Endothelial cell of umbilical vein (primary cell): ENCODE measurements around the gene ACBD6. TPM values are rescaled to one million over a fixed set of nuclear protein-coding genes. Genes with fewer than 3 reads are reported as not detected.

Experiments
- BruUV-seq: library from RNA; stranded (reverse); fragments of 400-500 nt; replicated peaks from 2 replicates; lab custom pipeline; 2021; lab: Mats Ljungman, UMichigan
- CTCF ChIA-PET: fragments of 300-600, 350-600 bp; sonication (Branson Sonifier 250); formaldehyde crosslinking; loops from one replicate; lab custom pipeline; 2021; ENCODE audit warnings: antibody characterized with exemption, inconsistent platforms; lab: Charles Lee
- POLR2A ChIA-PET: fragments of 300-600, 350-600 bp; sonication (Branson Sonifier 250); formaldehyde crosslinking; loops from one replicate; lab custom pipeline; 2021; ENCODE audit warnings: antibody characterized with exemption, inconsistent platforms; lab: Charles Lee
- DNase-seq: peaks from one replicate; pipeline ENCODE4 v3.0.0-alpha.2; 2011; ENCODE audit warnings: low read depth, low spot score
- FAIRE-seq: peaks from 2 replicates; lab custom pipeline; 2011; peaks lifted over from hg19 to GRCh38; lab: Jason Lieb, UNC
- H2AFZ ChIP-seq: 2 replicates; pipeline ENCODE4 v1.6.0; 2012; ENCODE audit warnings: low read depth, low read length, control low read depth, inconsistent platforms
- H3K27ac ChIP-seq: 2 replicates; pipeline ENCODE4 v1.5.1; 2011; ENCODE audit warnings: low read depth, mild to moderate bottlenecking, control low read depth, low read length, moderate library complexity; ENCODE audit not compliant: insufficient read depth
- H3K27me3 ChIP-seq, 2 experiments: 2 replicates each; pipeline versions ENCODE4 v1.6.0 to v1.6.1; 2011; ENCODE audit warnings: low read length in 2 of 2, mixed read lengths in 1 of 2; ENCODE audit not compliant: control insufficient read depth in 2 of 2, insufficient read depth in 2 of 2
- H3K36me3 ChIP-seq, 2 experiments: 2 replicates in 1 of 2; 3 replicates in 1 of 2; pipeline ENCODE4 v1.5.1; 2011; ENCODE audit warnings: low read length in 2 of 2, mild to moderate bottlenecking in 1 of 2, moderate library complexity in 1 of 2; ENCODE audit not compliant: control insufficient read depth in 2 of 2, insufficient read depth in 2 of 2; ENCODE audit errors: extremely low read depth in 1 of 2
- H3K4me1 ChIP-seq: 3 replicates; pipeline ENCODE4 v1.5.1; 2011; ENCODE audit warnings: mild to moderate bottlenecking, low read length; ENCODE audit not compliant: control insufficient read depth, insufficient read depth; ENCODE audit errors: extremely low read depth
- H3K4me2 ChIP-seq: 2 replicates; pipeline ENCODE4 v1.6.1; 2011; ENCODE audit warnings: low read length, control low read depth, mixed read lengths; ENCODE audit not compliant: insufficient read depth
- H3K4me3 ChIP-seq, 3 experiments: fragments of 200-600 bp in 1 of 3; sonication (generic), shearing (Covaris generic) in 1 of 3; replicated peaks in 1 of 3; 2 replicates each; pipeline ENCODE4 v1.5.1; 2011 to 2016; ENCODE audit warnings: control low read depth in 3 of 3, low read length in 3 of 3, mild to moderate bottlenecking in 2 of 3, inconsistent platforms in 1 of 3, low read depth in 1 of 3, moderate library complexity in 1 of 3; ENCODE audit not compliant: insufficient read depth in 1 of 3
- H3K79me2 ChIP-seq: 2 replicates; pipeline ENCODE4 v1.6.0; 2012; ENCODE audit warnings: low read length, inconsistent platforms; ENCODE audit not compliant: control insufficient read depth, insufficient read depth
- H3K9ac ChIP-seq: replicated peaks from 2 replicates; pipeline ENCODE3; 2011; ENCODE audit warnings: low read length, control low read depth; ENCODE audit not compliant: insufficient read depth; ENCODE audit errors: extremely low read depth
- H3K9me1 ChIP-seq: replicated peaks from 3 replicates; pipeline ENCODE4 v1.6.0; 2011; ENCODE audit warnings: mild to moderate bottlenecking, low read length; ENCODE audit not compliant: control insufficient read depth, insufficient read depth; ENCODE audit errors: extremely low read depth
- H3K9me3 ChIP-seq: replicated peaks from 2 replicates; pipeline ENCODE4 v1.5.1; 2012; ENCODE audit warnings: low read length, inconsistent platforms; ENCODE audit not compliant: control insufficient read depth, insufficient read depth
- H4K20me1 ChIP-seq: replicated peaks from 2 replicates; pipeline ENCODE3; 2011; ENCODE audit warnings: mild to moderate bottlenecking, low read length; ENCODE audit not compliant: control insufficient read depth, insufficient read depth; ENCODE audit errors: extremely low read depth
- CTCF ChIP-seq, 2 donors: IDR thresholded peaks; 1 replicate in 1 of 2; 2 replicates in 1 of 2; pipeline ENCODE4 v1.5.1; 2011; ENCODE audit warnings: low read length in 2 of 2, mild to moderate bottlenecking in 2 of 2, moderate library complexity in 2 of 2, control low read depth in 1 of 2, inconsistent platforms in 1 of 2, low read depth in 1 of 2; ENCODE audit not compliant: insufficient read depth in 1 of 2; ENCODE audit errors: extremely low read depth in 1 of 2
- EZH2 ChIP-seq: IDR thresholded peaks from 2 replicates; pipeline ENCODE4 v1.6.1; 2012; ENCODE audit warnings: borderline replicate concordance, low read depth, mild to moderate bottlenecking, moderate library complexity, low read length, inconsistent platforms; ENCODE audit not compliant: severe bottlenecking
- GATA2 ChIP-seq: IDR thresholded peaks from 2 replicates; pipeline ENCODE4 v1.7.0; 2011; ENCODE audit warnings: low read depth, mild to moderate bottlenecking, moderate library complexity, mixed read lengths, low read length; ENCODE audit not compliant: insufficient read length, insufficient read depth
- POLR2AphosphoS5 ChIP-seq: IDR thresholded peaks from 2 replicates; pipeline ENCODE4 v1.6.1; 2012; ENCODE audit warnings: low read depth, mild to moderate bottlenecking, control low read depth, low read length, moderate library complexity; ENCODE audit not compliant: insufficient read depth
- dilution Hi-C: fragments of 300-500 bp; cut with MboI; formaldehyde crosslinking; loops from one replicate; pipeline ENCODE4 v1.15.0; 2019; ENCODE audit warnings: low sequenced_read_pairs; ENCODE audit not compliant: extremely low pct_ligation_motif_present
- intact Hi-C: fragments of 100-400 bp; cut with micrococcal nuclease; formaldehyde crosslinking; loops from one replicate; pipeline ENCODE4 v1.10.0; 2022
- polyA plus RNA-seq, 4 experiments: library from polyadenylated mRNA; depleted of rRNA in 3 of 4; stranded (reverse) in 3 of 4; unstranded in 1 of 4; fragments of >200 nt; gene quantifications; 2 replicates each; pipeline versions ENCODE4 v1.2.1 to v1.2.3, GENCODE V29; 2011 to 2012; ENCODE audit warnings: missing spikeins in 1 of 4
- total RNA-seq: library from RNA; stranded (reverse); gene quantifications from 2 replicates; pipeline ENCODE4 v1.2.3, GENCODE V29; 2021

ACBD6 gene
- total and polyA plus RNA-seq, 2 donors (not counting 3 experiments of a cell fraction or from before 2014, with no cell fraction given) = 55.6 to 56.4 TPM

- TF ChIP-seq POLR2AphosphoS5 = peak; percentile 17
- no peak for TF ChIP-seq EZH2
- peak overlapping the region; percentile 90 for H2AFZ ChIP-seq
- H4K20me1 ChIP-seq = no peaks in the 10 kb centered on the region
- dilution Hi-C loops (loop anchor here (25.0 kb wide), 1 partner anchor 342 kb away; no protein-coding TSS in a partner anchor), intact Hi-C loops (loop anchor here (1.0 to 5.0 kb wide), 3 partner anchors 10 to 362 kb away; no protein-coding TSS in a partner anchor)
- peak; percentile 72 for FAIRE-seq
- ChIA-PET POLR2A (interaction anchor here (0.7 kb wide), 1 partner anchor 109 kb away, joined by 7 read pairs; no protein-coding TSS in a partner anchor), CTCF (interaction anchor here (0.9 to 6.7 kb wide), 4 partner anchors 9 to 362 kb away, joined by 4 to 314 read pairs (median 34); no protein-coding TSS in a partner anchor)
- peak overlapping the region; percentile 67 for H3K4me2 ChIP-seq
- BruUV-seq = no TSS peak
- peak; percentile 81 for DNase-seq
- H3K27me3 ChIP-seq = no peaks in the 10 kb centered on the region
- no peaks in the 10 kb centered on the region for H3K9me3 ChIP-seq
- H3K79me2 ChIP-seq = no peaks in the 10 kb centered on the region
- H3K4me1 ChIP-seq = peaks cover 29% of the 10 kb centered on the region
- H3K9ac ChIP-seq = peak overlapping the region; percentile 13
- H3K36me3 ChIP-seq = no peaks in the 10 kb centered on the region
- peak overlapping the region; percentile 22 for H3K27ac ChIP-seq
- H3K9me1 ChIP-seq = no peaks in the 10 kb centered on the region
- no peak overlapping the region for H3K4me3 ChIP-seq
These were observed 17.5 kb upstream of the ACBD6 start for GRCh38 chr1:180519846-180520245.

DNA sequence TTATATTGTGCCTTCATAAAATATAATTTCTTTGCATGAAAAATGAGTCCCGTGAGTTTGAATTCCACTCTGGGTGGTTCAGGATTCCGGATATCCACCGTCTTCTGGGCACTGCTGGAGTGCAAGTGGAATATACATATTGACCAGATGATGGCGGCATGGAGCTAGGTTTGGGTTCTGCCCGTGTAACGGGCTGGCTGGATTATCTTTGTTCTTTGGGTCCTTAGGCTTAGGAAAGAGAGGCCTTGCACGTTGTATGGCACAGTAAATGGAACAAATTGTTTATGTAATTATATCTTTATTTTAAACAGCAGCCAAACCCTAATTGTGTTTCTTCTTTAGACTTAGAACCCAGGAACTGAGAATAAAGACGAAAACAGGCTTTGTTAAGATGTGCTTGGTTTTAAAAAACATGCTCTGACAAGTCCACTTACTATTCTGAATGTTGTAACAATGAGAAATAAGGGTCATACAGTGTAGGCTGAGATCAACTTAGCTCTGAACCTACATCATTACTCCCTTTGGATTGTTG, 13.5 kb upstream of the ACBD6 start:
- peak; percentile 91 for DNase-seq
- CTCF ChIA-PET = interaction anchor here (0.7 to 6.7 kb wide), 38 partner anchors 8 to 909 kb away, joined by 3 to 314 read pairs (median 4); partner anchors contain the start of genes ACBD6 and XPR1

More for the DNA sequence above, 13.5 kb upstream of the ACBD6 start:
- H3K4me2 ChIP-seq = no peak overlapping the region
- dilution Hi-C loops = loop anchor here (25.0 kb wide), 1 partner anchor 346 kb away; no protein-coding TSS in a partner anchor
- POLR2A ChIA-PET = interaction anchor here (0.9 kb wide), 1 partner anchor 14 kb away, joined by 3 read pairs; the partner anchor contains the start of gene ACBD6
- BruUV-seq = no TSS peak
- peak overlapping the region; percentile 74 for H2AFZ ChIP-seq
- peak overlapping the region; percentile 52 for H3K27ac ChIP-seq
- no peaks in the 10 kb centered on the region for H3K9me3 ChIP-seq
- intact Hi-C loops = loop anchor here (1.0 to 5.0 kb wide), 8 partner anchors 17 to 650 kb away; partner anchors contain the start of gene XPR1
- H3K27me3 ChIP-seq = no peaks in the 10 kb centered on the region
- peak; percentile 93 for FAIRE-seq
- no peaks in the 10 kb centered on the region for H3K36me3 ChIP-seq
- H3K9me1 ChIP-seq = no peaks in the 10 kb centered on the region
- H3K9ac ChIP-seq = no peak overlapping the region
- H3K4me1 ChIP-seq = peaks cover 29% of the 10 kb centered on the region
- H4K20me1 ChIP-seq = no peaks in the 10 kb centered on the region
- H3K4me3 ChIP-seq = no peak overlapping the region
- TF ChIP-seq CTCF (IDR thresholded peaks at IDR 0.05; ENCODE audit: extremely low read depth in 1 of 2, insufficient read depth in 1 of 2, low read depth in 1 of 2, low read length in 2 of 2) (peak; percentile 68 to 73), GATA2 (no peak)
- H3K79me2 ChIP-seq = no peaks in the 10 kb centered on the region
